K562 (cell line): ENCODE results near the gene MAB21L2. TPM values are rescaled to one million over a fixed set of nuclear protein-coding genes. Genes with fewer than 3 reads are reported as not detected.

Experiments
- ARID1B ChIP-seq: fragments of 450-650 bp; IDR thresholded peaks from 2 replicates; pipeline ENCODE4 v1.6.1; 2016; ENCODE audit warnings: antibody characterized with exemption, mild to moderate bottlenecking, inconsistent platforms
- DMBX1 ChIP-seq: fragments of 250-450 bp; sonication (Bioruptor Pico); IDR thresholded peaks from 2 replicates; pipeline ENCODE4 v1.8.0; 2022; ENCODE audit warnings: inconsistent platforms, mild to moderate bottlenecking, moderate library complexity, borderline replicate concordance
- ID3 ChIP-seq, 2 experiments: fragments of 250-450 bp in 1 of 2; fragments of 450-650 bp in 1 of 2; sonication (Bioruptor Pico) in 1 of 2; IDR thresholded peaks; 2 replicates each; pipeline versions ENCODE4 v1.6.1 to v1.8.0; 2016 to 2021; ENCODE audit warnings: mild to moderate bottlenecking in 2 of 2, moderate library complexity in 2 of 2, missing compliant biosample characterization in 1 of 2, missing genetic modification characterization in 1 of 2
- JUN ChIP-seq, 2 experiments: sonication (generic) in 1 of 2; formaldehyde crosslinking in 1 of 2; IDR thresholded peaks; 2 replicates each; pipeline versions ENCODE4 v1.6.1 to v1.8.0; 2012 to 2022; ENCODE audit warnings: borderline replicate concordance in 2 of 2, mild to moderate bottlenecking in 2 of 2, improper control_type of control experiment in 1 of 2, low read depth in 1 of 2, low read length in 1 of 2, missing genetic modification reagents in 1 of 2
- KDM1A ChIP-seq, 2 experiments: fragments of 450-650 bp; IDR thresholded peaks; 2 replicates each; pipeline ENCODE4 v1.6.1; 2016; ENCODE audit warnings: mild to moderate bottlenecking in 2 of 2
- L3MBTL2 ChIP-seq: fragments of 450-650 bp; IDR thresholded peaks from 2 replicates; pipeline ENCODE4 v1.6.1; 2016; ENCODE audit warnings: mild to moderate bottlenecking, moderate library complexity
- MYNN ChIP-seq, 2 experiments: sonication (generic); formaldehyde crosslinking in 1 of 2; IDR thresholded peaks; 2 replicates each; pipeline versions ENCODE4 v1.5.0 to v1.6.1; 2016 to 2020; ENCODE audit warnings: antibody characterized with exemption in 1 of 2, missing genetic modification reagents in 1 of 2
- NFIC ChIP-seq: fragments of 450-650 bp; IDR thresholded peaks from 2 replicates; pipeline ENCODE4 v1.6.1; 2017; ENCODE audit warnings: mild to moderate bottlenecking, inconsistent platforms
- POLR2B ChIP-seq: fragments of 450-650 bp; IDR thresholded peaks from 2 replicates; pipeline ENCODE4 v1.6.1; 2018; ENCODE audit warnings: low read depth; ENCODE audit not compliant: partially characterized antibody
- RBM34 ChIP-seq: fragments of 200-400 bp; formaldehyde crosslinking; IDR thresholded peaks from 2 replicates; pipeline ENCODE4 v1.6.1; 2018; ENCODE audit warnings: low read length, borderline replicate concordance; ENCODE audit not compliant: insufficient read depth
- SOX6 ChIP-seq: fragments of 450-650 bp; IDR thresholded peaks from 2 replicates; pipeline ENCODE4 v1.6.1; 2014; ENCODE audit warnings: mild to moderate bottlenecking
- TAL1 ChIP-seq: fragments of 450-650 bp; IDR thresholded peaks from 2 replicates; pipeline ENCODE4 v1.6.1; 2016; ENCODE audit warnings: mild to moderate bottlenecking
- TFE3 ChIP-seq: fragments of 450-650 bp; formaldehyde crosslinking; IDR thresholded peaks from 2 replicates; pipeline ENCODE4 v1.4.0; 2020; ENCODE audit warnings: mild to moderate bottlenecking, mixed read lengths
- ZFP91 ChIP-seq: sonication (generic); formaldehyde crosslinking; IDR thresholded peaks from 2 replicates; pipeline ENCODE4 v1.8.0; 2022; ENCODE audit warnings: mild to moderate bottlenecking, missing genetic modification reagents
- ZNF23 ChIP-seq: fragments of 250-450 bp; sonication (Bioruptor Pico); IDR thresholded peaks from 2 replicates; pipeline ENCODE4 v1.4.0; 2020; ENCODE audit warnings: mild to moderate bottlenecking
- ZNF232 ChIP-seq: sonication (generic); formaldehyde crosslinking; IDR thresholded peaks from 2 replicates; pipeline ENCODE4 v1.8.0; 2022; ENCODE audit warnings: mild to moderate bottlenecking, missing genetic modification reagents
- ZNF316 ChIP-seq: fragments of 450-650 bp; IDR thresholded peaks from 2 replicates; pipeline ENCODE4 v1.6.1; 2016
- ZNF324 ChIP-seq: fragments of 250-450 bp; sonication (Bioruptor Pico); IDR thresholded peaks from 2 replicates; pipeline ENCODE4 v1.4.0; 2020; ENCODE audit warnings: mild to moderate bottlenecking
- ZNF449 ChIP-seq: fragments of 250-450 bp; sonication (Bioruptor Pico); IDR thresholded peaks from 2 replicates; pipeline ENCODE4 v1.8.0; 2022; ENCODE audit warnings: moderate library complexity, mild to moderate bottlenecking, inconsistent platforms
- ZNF589 ChIP-seq: fragments of 200-800 bp; sonication (Bioruptor generic); IDR thresholded peaks from 2 replicates; pipeline ENCODE4 v1.6.1; 2016; ENCODE audit warnings: low read depth, missing genetic modification characterization, missing compliant biosample characterization
- ZNF766 ChIP-seq: fragments of 200-800 bp; sonication (Bioruptor generic); conservative IDR thresholded peaks from 2 replicates; pipeline ENCODE4 v1.6.1; 2016; ENCODE audit warnings: missing genetic modification characterization, missing compliant biosample characterization
- polyA plus RNA-seq, 8 experiments: library from polyadenylated mRNA; depleted of rRNA in 4 of 8; stranded (reverse) in 5 of 8; unstranded in 3 of 8; fragments of >200 nt; fragmentation: Nextera tagmentation in 2 of 8; fragmentation: Illumina TruSeq in 1 of 8; extraction: Ambion mirVana in 2 of 8; extraction: Trizol in 1 of 8; gene quantifications; 2 replicates each; pipeline versions ENCODE4 v1.2.1 to v1.2.3, GENCODE V29; 2011 to 2014; ENCODE audit warnings: inconsistent platforms in 1 of 8, missing spikeins in 1 of 8
- total RNA-seq, 7 experiments: library from RNA; depleted of rRNA in 6 of 7; stranded (reverse); fragments of >200 nt in 6 of 7; fragmentation: Illumina TruSeq in 2 of 7; extraction: Trizol in 2 of 7; gene quantifications; 2 replicates each; pipeline versions ENCODE4 v1.2.1 to v1.2.3, GENCODE V29; 2011 to 2021; ENCODE audit warnings: low replicate concordance in 1 of 7

MAB21L2 gene
- total and polyA plus RNA-seq, 9 of the 15 experiments (the other 6 are each of a cell fraction or from before 2014, with no cell fraction given) = not detected

- TF ChIP-seq POLR2B (no peak), ZFP91 (CRISPR knock-in tag) (no peak), ZNF449 (CRISPR knock-in tag) (no peak), TFE3 (no peak), JUN (IDR thresholded peaks at IDR 0.05; ENCODE audit: borderline replicate concordance, low read depth, low read length) (no peak), JUN (CRISPR knock-in tag; IDR thresholded peaks at IDR 0.05; ENCODE audit: borderline replicate concordance) (peak; percentile 33; the same call in 1 of the 2 replicates), NFIC (peak; percentile 13; the same call in 1 of the 2 replicates), ID3 (CRISPR knock-in tag; IDR thresholded peaks at IDR 0.05) (no peak), ID3 (tag; IDR thresholded peaks at IDR 0.05) (peak; percentile 15; the same call in 1 of the 2 replicates), ZNF23 (CRISPR knock-in tag) (no peak), ZNF324 (no peak), DMBX1 (CRISPR knock-in tag) (peak; percentile 25; the same call in 1 of the 2 replicates), RBM34 (no peak), KDM1A (IDR thresholded peaks at IDR 0.05) (peak; percentile 60 to 63; a peak in 3 of 4 replicates), ZNF232 (CRISPR knock-in tag) (no peak), L3MBTL2 (0 out of 2 replicates have a peak, but pooled peaks have one; percentile 9), ARID1B (peak; percentile 81), TAL1 (peak; percentile 50; the same call in 1 of the 2 replicates), SOX6 (peak; percentile 57), ZNF316 (no peak), ZNF766 (CRISPR knock-in tag) (no peak), ZNF589 (0 out of 2 replicates have a peak, but pooled peaks have one; percentile 14), MYNN (IDR thresholded peaks at IDR 0.05) (no peak), MYNN (CRISPR knock-in tag; IDR thresholded peaks at IDR 0.05) (no peak)
Measured at GRCh38 chr4:150572704-150573504, 9.0 kb upstream of the MAB21L2 start (continued).
